Smooth muscle cell (in vitro differentiated cells): ENCODE data around the gene HYAL2. TPM values are rescaled to one million over a fixed set of nuclear protein-coding genes. Genes with fewer than 3 reads are reported as not detected.

Experiments
- DNase-seq: peaks from one replicate; lab custom pipeline; 2025; ENCODE audit not compliant: unreplicated experiment; lab: John Stamatoyannopoulos, UW
- H2AFZ ChIP-seq: fragments of 200-600 bp; sonication (generic); 2 replicates; pipeline ENCODE4 v1.6.0; 2016; ENCODE audit warnings: antibody characterized with exemption, low read depth, mild to moderate bottlenecking
- H3F3A ChIP-seq: fragments of 200-600 bp; sonication (generic); 2 replicates; pipeline ENCODE4 v1.6.0; 2017; ENCODE audit warnings: antibody characterized with exemption, low read depth
- H3K27ac ChIP-seq: fragments of 200-600 bp; sonication (generic); 2 replicates; pipeline ENCODE4 v1.5.1; 2016; ENCODE audit warnings: low read depth, mild to moderate bottlenecking
- H3K27me3 ChIP-seq: fragments of 200-600 bp; sonication (generic); 2 replicates; pipeline ENCODE4 v1.6.1; 2016; ENCODE audit warnings: low read depth, mild to moderate bottlenecking
- H3K36me3 ChIP-seq: fragments of 200-600 bp; sonication (generic); 2 replicates; pipeline ENCODE4 v1.5.1; 2016; ENCODE audit warnings: low read depth
- H3K4me1 ChIP-seq: fragments of 200-600 bp; sonication (generic); 2 replicates; pipeline ENCODE4 v1.5.1; 2016; ENCODE audit warnings: low read depth
- H3K4me2 ChIP-seq: fragments of 200-600 bp; sonication (generic); 2 replicates; pipeline ENCODE4 v1.6.0; 2016; ENCODE audit warnings: mild to moderate bottlenecking
- H3K4me3 ChIP-seq: fragments of 200-600 bp; sonication (generic); 2 replicates; pipeline ENCODE4 v1.5.1; 2016; ENCODE audit warnings: mild to moderate bottlenecking
- H3K79me2 ChIP-seq: fragments of 200-600 bp; sonication (generic); 2 replicates; pipeline ENCODE4 v1.6.0; 2016; ENCODE audit warnings: low read depth, mild to moderate bottlenecking
- H3K9ac ChIP-seq: fragments of 200-600 bp; sonication (generic); 2 replicates; pipeline ENCODE4 v1.6.0; 2016; ENCODE audit warnings: low read depth
- H3K9me3 ChIP-seq: fragments of 200-600 bp; sonication (generic); replicated peaks from 2 replicates; pipeline ENCODE4 v1.5.1; 2016; ENCODE audit warnings: low read depth
- H4K20me1 ChIP-seq: fragments of 200-600 bp; sonication (generic); 2 replicates; pipeline ENCODE4 v1.6.0; 2016; ENCODE audit warnings: low read depth
- CTCF ChIP-seq: fragments of 200-600 bp; sonication (generic); IDR thresholded peaks from 2 replicates; pipeline ENCODE4 v1.5.1; 2017; ENCODE audit warnings: borderline replicate concordance, mild to moderate bottlenecking, antibody characterized with exemption; ENCODE audit not compliant: insufficient read depth, poor library complexity, severe bottlenecking
- WGBS: methylation state at CpG from one replicate; pipeline ENCODE4 v1.1.7; 2016; ENCODE audit warnings: low lambda C conversion rate; 5-methylcytosine and 5-hydroxymethylcytosine counted together
- polyA plus RNA-seq: library from polyadenylated mRNA; unstranded; fragments of >200 nt; fragmentation: Nextera tagmentation; extraction: Ambion mirVana; gene quantifications from 2 replicates; pipeline ENCODE4 v1.2.1, GENCODE V29; 2016
- total RNA-seq: library from RNA; depleted of rRNA; stranded (reverse); fragments of >200 nt; gene quantifications from 2 replicates; pipeline ENCODE4 v1.2.3, GENCODE V29; 2014

Gene HYAL2
- total and polyA plus RNA-seq, 2 experiments from 2014 or later, result 83.3 to 88.0 TPM

- no peaks in the 10 kb centered on the region for H3F3A ChIP-seq
- TF ChIP-seq CTCF, result no peak
- WGBS, result 97% methylated on average over 12 of the region's 12 CpGs
- H3K36me3 ChIP-seq, result no peaks in the 10 kb centered on the region
- H4K20me1 ChIP-seq, result peaks cover 37% of the 10 kb centered on the region
- H3K27ac ChIP-seq, result no peak overlapping the region
- H3K4me1 ChIP-seq, result peaks cover 36% of the 10 kb centered on the region
- no peaks in the 10 kb centered on the region for H3K27me3 ChIP-seq
- no peak overlapping the region for H2AFZ ChIP-seq
- DNase-seq, result no peak
- no peak overlapping the region for H3K4me2 ChIP-seq
- no peaks in the 10 kb centered on the region for H3K9me3 ChIP-seq
- peaks cover 53% of the 10 kb centered on the region for H3K79me2 ChIP-seq
- no peak overlapping the region for H3K9ac ChIP-seq
- H3K4me3 ChIP-seq, result no peak overlapping the region
Measured at GRCh38 chr3:50353245-50354004, 30.9 kb upstream of the HYAL2 start.

DNA sequence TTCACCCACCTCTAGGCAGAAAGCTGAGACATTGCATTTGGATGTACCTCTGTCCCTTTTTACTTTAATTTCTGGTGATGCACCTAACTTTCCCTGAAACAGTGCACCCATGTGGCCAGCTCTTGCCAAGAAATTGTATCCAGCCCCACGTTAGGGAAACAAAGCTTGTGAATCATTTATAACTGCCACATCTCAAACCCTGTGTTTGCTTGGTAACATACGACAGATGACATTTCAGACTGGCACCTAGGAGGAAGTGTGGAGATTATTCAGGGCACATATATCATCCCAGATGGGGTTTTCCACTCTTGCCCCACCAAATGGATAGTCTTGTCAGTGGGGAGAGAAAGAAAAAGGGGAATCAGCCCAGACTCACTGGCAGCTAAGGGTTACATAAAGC lies 30.2 kb upstream of the HYAL2 start:
- Histone ChIP-seq H3K27me3 (no peaks in the 10 kb centered on the region), H3K79me2 (peaks cover 47% of the 10 kb centered on the region), H3K4me3 (no peak overlapping the region), H4K20me1 (peaks cover 30% of the 10 kb centered on the region), H3K4me2 (no peak overlapping the region), H2AFZ (no peak overlapping the region), H3K27ac (no peak overlapping the region), H3K36me3 (no peaks in the 10 kb centered on the region), H3K4me1 (peaks cover 29% of the 10 kb centered on the region), H3F3A (no peaks in the 10 kb centered on the region), H3K9ac (no peak overlapping the region), H3K9me3 (no peaks in the 10 kb centered on the region)
- peak; percentile 3 for TF ChIP-seq CTCF
- 59% methylated on average over 2 of the region's 2 CpGs for WGBS
- no peak for DNase-seq

- peaks cover 15% of the 10 kb centered on the region for H4K20me1 ChIP-seq
- H3K27ac ChIP-seq, result no peak overlapping the region
- peak overlapping the region; percentile 70 for H3K9ac ChIP-seq
- no peaks in the 10 kb centered on the region for H3K36me3 ChIP-seq
- peak overlapping the region; percentile 81 for H3K4me3 ChIP-seq
- peaks cover 32% of the 10 kb centered on the region for H3K79me2 ChIP-seq
- H2AFZ ChIP-seq, result peak overlapping the region; percentile 71
- no peak for DNase-seq
- no peaks in the 10 kb centered on the region for H3K9me3 ChIP-seq
- no peaks in the 10 kb centered on the region for H3K27me3 ChIP-seq
- H3K4me2 ChIP-seq, result peak overlapping the region; percentile 94
- H3F3A ChIP-seq, result peaks cover 2% of the 10 kb centered on the region
- 68% methylated on average over 11 of the region's 11 CpGs for WGBS
- H3K4me1 ChIP-seq, result peaks cover 15% of the 10 kb centered on the region
- no peak for TF ChIP-seq CTCF
Measured at GRCh38 chr3:50351323-50351697, 28.8 kb upstream of the HYAL2 start.
